Mesendoderm (in vitro differentiated cells): ENCODE data around the gene SEC24D.
"Not testable (repeated sequence)": the region's sequence is repeated elsewhere in the genome, so short reads cannot be mapped to it uniquely, and the experiment has no call there.

Experiments
- DNase-seq: peaks from one replicate; pipeline ENCODE4 v3.0.0; 2013
- H2AK5ac ChIP-seq: 2 replicates; pipeline ENCODE4 v1.6.1; 2013; ENCODE audit warnings: low read length, inconsistent platforms
- H2BK120ac ChIP-seq: 2 replicates; pipeline ENCODE4 v1.6.1; 2013; ENCODE audit warnings: low read depth, mild to moderate bottlenecking, low read length, moderate library complexity, mixed read lengths
- H2BK15ac ChIP-seq: replicated peaks from 2 replicates; pipeline ENCODE4 v1.6.1; 2013; ENCODE audit warnings: low read depth, mild to moderate bottlenecking, moderate library complexity
- H2BK5ac ChIP-seq: 2 replicates; pipeline ENCODE4 v1.6.1; 2013; ENCODE audit warnings: low read length, inconsistent platforms
- H3K18ac ChIP-seq: 2 replicates; pipeline ENCODE4 v1.6.1; 2013; ENCODE audit warnings: mild to moderate bottlenecking, low read length, mixed read lengths
- H3K23ac ChIP-seq: one replicate; pipeline ENCODE4 v1.6.1; 2013; ENCODE audit warnings: low read length
- H3K27ac ChIP-seq: 2 replicates; pipeline ENCODE4 v1.5.1; 2013; ENCODE audit warnings: low read depth, mild to moderate bottlenecking, inconsistent platforms, low read length, moderate library complexity
- H3K27me3 ChIP-seq: 2 replicates; pipeline ENCODE4 v1.6.1; 2013; ENCODE audit warnings: low read length, control low read depth, mild to moderate bottlenecking, inconsistent platforms; ENCODE audit not compliant: insufficient read depth, poor library complexity
- H3K36me3 ChIP-seq: 2 replicates; pipeline ENCODE4 v1.6.1; 2013; ENCODE audit warnings: low read length, inconsistent platforms; ENCODE audit not compliant: control insufficient read depth, insufficient read depth
- H3K4ac ChIP-seq: one replicate; pipeline ENCODE4 v1.6.1; 2013; ENCODE audit warnings: low read depth, mild to moderate bottlenecking, low read length, moderate library complexity
- H3K4me1 ChIP-seq: 2 replicates; pipeline ENCODE4 v1.6.1; 2013; ENCODE audit warnings: low read depth, low read length, inconsistent platforms; ENCODE audit not compliant: control insufficient read depth
- H3K4me2 ChIP-seq: 2 replicates; pipeline ENCODE4 v1.6.1; 2013; ENCODE audit warnings: low read length
- H3K4me3 ChIP-seq: 2 replicates; pipeline ENCODE4 v1.5.1; 2013; ENCODE audit warnings: mild to moderate bottlenecking, low read length
- H3K56ac ChIP-seq: one replicate; pipeline ENCODE4 v1.6.1; 2013; ENCODE audit warnings: low read length
- H3K79me1 ChIP-seq: 2 replicates; pipeline ENCODE4 v1.6.1; 2013; ENCODE audit warnings: low read length, inconsistent platforms
- H3K79me2 ChIP-seq: 2 replicates; pipeline ENCODE4 v1.6.1; 2013; ENCODE audit warnings: mild to moderate bottlenecking, low read length; ENCODE audit not compliant: control insufficient read depth, insufficient read depth
- H3K9ac ChIP-seq: 2 replicates; pipeline ENCODE4 v1.6.1; 2013; ENCODE audit warnings: low read length, inconsistent platforms
- H4K5ac ChIP-seq: one replicate; pipeline ENCODE4 v1.6.1; 2013; ENCODE audit warnings: low read length
- H4K8ac ChIP-seq: one replicate; pipeline ENCODE4 v1.6.1; 2013; ENCODE audit warnings: low read depth, mild to moderate bottlenecking, control low read depth, low read length, moderate library complexity
- WGBS: extraction: QIAGEN DNeasy Blood & Tissue Kit; methylation state at CpG from one replicate; pipeline ENCODE4 v1.1.7; 2013; ENCODE audit warnings: low lambda C conversion rate, missing lambda C conversion rate; ENCODE audit not compliant: insufficient coverage; ENCODE audit errors: extremely low coverage; 5-methylcytosine and 5-hydroxymethylcytosine counted together

Gene SEC24D

GRCh38 chr4:118790544-118790943, 45.4 kb downstream of the SEC24D start:
- WGBS, result no CpG with 5 or more reads among the region's 5 CpGs
- Histone ChIP-seq H3K4me1 (no peaks in the 10 kb centered on the region), H3K18ac (no peak overlapping the region), H2BK15ac (no peak overlapping the region), H3K79me2 (no peaks in the 10 kb centered on the region), H3K79me1 (no peaks in the 10 kb centered on the region), H3K27ac (no peak overlapping the region), H3K4me2 (no peak overlapping the region), H2BK5ac (no peak overlapping the region), H4K8ac (no peak overlapping the region), H3K9ac (no peak overlapping the region), H3K4ac (no peak overlapping the region), H3K23ac (no peak overlapping the region), H2BK120ac (no peak overlapping the region), H2AK5ac (no peak overlapping the region), H3K36me3 (no peaks in the 10 kb centered on the region), H3K4me3 (no peak overlapping the region), H4K5ac (no peak overlapping the region), H3K27me3 (no peaks in the 10 kb centered on the region), H3K56ac (no peak overlapping the region)
- DNase-seq, result no peak

GRCh38 chr4:118788911-118789310, 47.0 kb downstream of the SEC24D start:
- H4K5ac ChIP-seq, result no peak overlapping the region
- no peak overlapping the region for H3K4me3 ChIP-seq
- no peak overlapping the region for H3K4ac ChIP-seq
- no peaks in the 10 kb centered on the region for H3K4me1 ChIP-seq
- H3K9ac ChIP-seq, result no peak overlapping the region
- no peak overlapping the region for H3K56ac ChIP-seq
- no peaks in the 10 kb centered on the region for H3K79me2 ChIP-seq
- no peaks in the 10 kb centered on the region for H3K79me1 ChIP-seq
- no peak overlapping the region for H4K8ac ChIP-seq
- no peak overlapping the region for H2BK120ac ChIP-seq
- H3K36me3 ChIP-seq, result no peaks in the 10 kb centered on the region
- H3K27me3 ChIP-seq, result no peaks in the 10 kb centered on the region
- no peak overlapping the region for H3K27ac ChIP-seq
- H3K4me2 ChIP-seq, result no peak overlapping the region
- H3K18ac ChIP-seq, result no peak overlapping the region
- H2AK5ac ChIP-seq, result no peak overlapping the region
- no peak overlapping the region for H3K23ac ChIP-seq
- H2BK5ac ChIP-seq, result no peak overlapping the region
- DNase-seq, result no peak
- no peak overlapping the region for H2BK15ac ChIP-seq

DNA sequence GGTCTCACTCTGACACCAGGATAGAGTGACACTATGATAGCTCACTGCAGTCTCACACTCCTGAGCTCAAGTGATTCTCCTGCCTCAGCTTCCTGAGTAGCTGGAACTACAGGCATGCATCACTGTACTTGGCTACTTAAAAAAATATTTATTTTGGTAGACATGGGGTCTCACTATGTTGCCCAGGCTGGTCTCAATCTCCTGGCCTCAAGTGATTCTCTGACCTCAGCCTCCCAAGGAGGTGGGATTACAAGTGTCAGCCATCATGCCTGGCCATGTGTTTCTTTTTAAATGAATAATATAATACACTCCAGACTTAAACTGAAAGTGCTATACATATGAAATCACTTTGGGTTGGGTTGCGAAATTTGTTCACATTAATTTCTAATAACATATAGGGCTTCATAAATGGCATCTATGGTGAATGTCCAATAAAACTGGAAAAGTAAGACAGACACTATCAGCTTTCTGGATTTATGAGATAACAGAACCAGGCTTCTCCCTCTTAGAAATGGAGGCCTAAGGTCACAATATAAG, 48.0 kb downstream of the SEC24D start:
- Histone ChIP-seq H3K4me1 (no peaks in the 10 kb centered on the region), H3K36me3 (no peaks in the 10 kb centered on the region), H3K56ac (no peak overlapping the region), H2AK5ac (no peak overlapping the region), H2BK15ac (no peak overlapping the region), H3K27ac (no peak overlapping the region), H3K18ac (no peak overlapping the region), H3K27me3 (no peaks in the 10 kb centered on the region), H4K8ac (no peak overlapping the region), H2BK5ac (no peak overlapping the region), H3K79me2 (no peaks in the 10 kb centered on the region), H3K9ac (no peak overlapping the region), H3K4me2 (no peak overlapping the region), H4K5ac (no peak overlapping the region), H2BK120ac (no peak overlapping the region), H3K4ac (no peak overlapping the region), H3K4me3 (no peak overlapping the region), H3K79me1 (no peaks in the 10 kb centered on the region), H3K23ac (no peak overlapping the region)
- no peak for DNase-seq
- no CpG with 5 or more reads among the region's 1 CpG for WGBS

DNA sequence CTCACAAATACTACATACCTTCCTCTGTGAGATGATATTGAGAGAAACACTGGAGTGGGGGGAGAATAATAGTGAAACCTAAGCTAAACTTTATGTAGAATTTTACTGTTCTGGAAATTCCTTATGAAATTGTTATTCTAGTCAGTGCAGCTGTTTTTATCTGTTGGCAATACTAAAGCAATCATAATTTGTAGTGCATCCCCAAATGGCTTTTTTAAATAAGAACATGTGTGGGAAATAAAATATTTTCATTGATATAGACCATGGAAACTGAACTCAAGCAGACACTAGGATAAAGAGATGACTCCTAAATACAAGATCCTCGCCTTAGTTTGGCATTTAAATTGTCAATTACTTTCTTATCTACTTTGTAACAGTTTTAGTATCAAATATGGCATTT, 51.1 kb downstream of the SEC24D start:
- no peaks in the 10 kb centered on the region for H3K27me3 ChIP-seq
- H2AK5ac ChIP-seq, result no peak overlapping the region
- H3K36me3 ChIP-seq, result no peaks in the 10 kb centered on the region
- no CpG with 5 or more reads among the region's 1 CpG for WGBS
- no peaks in the 10 kb centered on the region for H3K4me1 ChIP-seq
- no peak overlapping the region for H3K56ac ChIP-seq
- H4K5ac ChIP-seq, result no peak overlapping the region
- H3K4me3 ChIP-seq, result no peak overlapping the region
- no peak overlapping the region for H2BK5ac ChIP-seq
- no peak overlapping the region for H3K4me2 ChIP-seq
- no peak overlapping the region for H4K8ac ChIP-seq
- H3K23ac ChIP-seq, result no peak overlapping the region
- no peak for DNase-seq
- H3K9ac ChIP-seq, result no peak overlapping the region
- no peak overlapping the region for H3K4ac ChIP-seq
- H2BK120ac ChIP-seq, result no peak overlapping the region
- H2BK15ac ChIP-seq, result no peak overlapping the region
- no peaks in the 10 kb centered on the region for H3K79me1 ChIP-seq
- no peaks in the 10 kb centered on the region for H3K79me2 ChIP-seq
- no peak overlapping the region for H3K18ac ChIP-seq
- H3K27ac ChIP-seq, result no peak overlapping the region

DNA sequence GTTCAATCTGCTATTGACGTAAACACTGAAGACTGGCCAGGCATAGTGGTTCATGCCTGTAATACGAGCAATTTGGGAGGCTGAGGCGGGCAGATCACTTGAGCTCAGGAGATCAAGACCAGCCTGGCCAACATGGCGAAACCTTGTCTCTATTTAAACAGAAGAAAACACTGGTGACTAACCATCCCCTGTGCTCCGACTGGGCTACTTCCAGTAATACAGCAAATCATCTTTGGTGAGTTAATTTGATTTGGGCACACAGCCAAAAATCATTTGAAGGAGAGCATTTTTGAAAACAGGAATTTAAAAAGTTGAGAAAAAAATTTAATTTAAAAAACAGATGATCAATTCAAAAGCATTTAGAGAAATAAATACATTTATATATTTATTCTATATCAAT, 52.0 kb downstream of the SEC24D start:
- Histone ChIP-seq H3K23ac (no peak overlapping the region), H3K4me1 (no peaks in the 10 kb centered on the region), H2BK5ac (no peak overlapping the region), H2BK120ac (no peak overlapping the region), H3K56ac (no peak overlapping the region), H3K18ac (no peak overlapping the region), H3K4ac (no peak overlapping the region), H3K4me3 (no peak overlapping the region), H2AK5ac (no peak overlapping the region), H4K5ac (no peak overlapping the region), H3K4me2 (no peak overlapping the region), H3K27ac (no peak overlapping the region), H3K36me3 (no peaks in the 10 kb centered on the region), H3K27me3 (no peaks in the 10 kb centered on the region), H3K79me1 (no peaks in the 10 kb centered on the region), H3K9ac (no peak overlapping the region), H4K8ac (no peak overlapping the region), H3K79me2 (no peaks in the 10 kb centered on the region), H2BK15ac (no peak overlapping the region)
- no CpG with 5 or more reads among the region's 5 CpGs for WGBS
- DNase-seq, result no peak

GRCh38 chr4:118782886-118783285, 53.0 kb downstream of the SEC24D start:
- not testable (repeated sequence) for H2BK120ac ChIP-seq, H3K4me3 ChIP-seq, H2AK5ac ChIP-seq, H3K4ac ChIP-seq, H3K18ac ChIP-seq, H3K27me3 ChIP-seq, H3K4me1 ChIP-seq, H2BK5ac ChIP-seq, H3K9ac ChIP-seq, H3K36me3 ChIP-seq, DNase-seq, H2BK15ac ChIP-seq, H3K56ac ChIP-seq, H3K27ac ChIP-seq, H3K79me1 ChIP-seq, H4K5ac ChIP-seq, H3K4me2 ChIP-seq, H3K79me2 ChIP-seq, H3K23ac ChIP-seq, H4K8ac ChIP-seq
- WGBS, result no CpG with 5 or more reads among the region's 13 CpGs
